ENCODE results near the gene SP5. TPM values are rescaled to one million over a fixed set of nuclear protein-coding genes. Genes with fewer than 3 reads are reported as not detected.

Gene SP5
- total RNA-seq, 3 donors from 2014 or later (not counting 1 experiment from before 2014, with no cell fraction given) = not detected

- Histone ChIP-seq H3K4me3 (ENCODE audit: low read length) (no peak overlapping the region), H3K4me1 (ENCODE audit: control insufficient read depth, insufficient read depth, low read length) (peaks cover 14% of the 10 kb centered on the region), H3K36me3 (ENCODE audit: control insufficient read depth, insufficient read depth, low read length) (no peaks in the 10 kb centered on the region), H3K27ac (ENCODE audit: low read length) (no peak overlapping the region), H3K27me3 (ENCODE audit: control insufficient read depth, insufficient read depth, low read length) (peaks cover 33% of the 10 kb centered on the region), H3K9me3 (ENCODE audit: control insufficient read depth, insufficient read depth, low read length) (no peaks in the 10 kb centered on the region)
- no peaks in the 10 kb centered on the region for H3K36me3 Mint-ChIP-seq
- ATAC-seq (no peak), DNase-seq (no peak)
- no peak for TF ChIP-seq CTCF (IDR thresholded peaks at IDR 0.05)
- intact Hi-C loops (cut with micrococcal nuclease) = no loop called here
- no peak overlapping the region for H3K4me3 Mint-ChIP-seq
- peaks cover 43 to 69% of the 10 kb centered on the region in 2 donors for H3K27me3 Mint-ChIP-seq (ENCODE audit: low read depth in 2 of 2)
- peaks cover 3 to 10% of the 10 kb centered on the region in 2 donors for H3K4me1 Mint-ChIP-seq
- no peak overlapping the region for H3K27ac Mint-ChIP-seq
- H3K9me3 Mint-ChIP-seq = no peaks in the 10 kb centered on the region
- 53% methylated on average over 1 of the region's 1 CpG for WGBS (ENCODE audit: insufficient coverage)
Observed at GRCh38 chr2:170719810-170720209, 4.7 kb downstream of the SP5 start.

GRCh38 chr2:170721678-170722077, 6.5 kb downstream of the SP5 start:
- no peak overlapping the region for H3K4me3 Mint-ChIP-seq
- WGBS (ENCODE audit: insufficient coverage) = no CpG with 5 or more reads among the region's 3 CpGs
- no peak overlapping the region for H3K27ac Mint-ChIP-seq
- Histone ChIP-seq H3K4me3 (ENCODE audit: low read length) (no peak overlapping the region), H3K36me3 (ENCODE audit: control insufficient read depth, insufficient read depth, low read length) (no peaks in the 10 kb centered on the region), H3K27me3 (ENCODE audit: control insufficient read depth, insufficient read depth, low read length) (peaks cover 31% of the 10 kb centered on the region), H3K4me1 (ENCODE audit: control insufficient read depth, insufficient read depth, low read length) (peaks cover 5% of the 10 kb centered on the region), H3K27ac (ENCODE audit: low read length) (no peak overlapping the region), H3K9me3 (ENCODE audit: control insufficient read depth, insufficient read depth, low read length) (no peaks in the 10 kb centered on the region)
- H3K4me1 Mint-ChIP-seq = no peaks in the 10 kb centered on the region
- H3K9me3 Mint-ChIP-seq = no peaks in the 10 kb centered on the region
- TF ChIP-seq CTCF (IDR thresholded peaks at IDR 0.05) = no peak
- ATAC-seq = no peak
- DNase-seq = no peak
- intact Hi-C loops (cut with micrococcal nuclease) = no loop called here
- H3K27me3 Mint-ChIP-seq (ENCODE audit: low read depth in 2 of 2) = peaks cover 39 to 59% of the 10 kb centered on the region in 2 donors
- H3K36me3 Mint-ChIP-seq = no peaks in the 10 kb centered on the region

GRCh38 chr2:170722301-170722700, 7.2 kb downstream of the SP5 start:
- Histone ChIP-seq H3K27me3 (ENCODE audit: control insufficient read depth, insufficient read depth, low read length) (peaks cover 30% of the 10 kb centered on the region), H3K9me3 (ENCODE audit: control insufficient read depth, insufficient read depth, low read length) (no peaks in the 10 kb centered on the region), H3K4me3 (ENCODE audit: low read length) (no peak overlapping the region), H3K36me3 (ENCODE audit: control insufficient read depth, insufficient read depth, low read length) (no peaks in the 10 kb centered on the region), H3K27ac (ENCODE audit: low read length) (no peak overlapping the region), H3K4me1 (ENCODE audit: control insufficient read depth, insufficient read depth, low read length) (peaks cover under 1% of the 10 kb centered on the region)
- ATAC-seq (no peak), DNase-seq (no peak)
- intact Hi-C loops (cut with micrococcal nuclease) = no loop called here
- H3K27me3 Mint-ChIP-seq (ENCODE audit: low read depth in 2 of 2) = peaks cover 39 to 60% of the 10 kb centered on the region in 2 donors
- H3K36me3 Mint-ChIP-seq = no peaks in the 10 kb centered on the region
- H3K9me3 Mint-ChIP-seq = no peaks in the 10 kb centered on the region
- no peak overlapping the region for H3K4me3 Mint-ChIP-seq
- H3K4me1 Mint-ChIP-seq = no peaks in the 10 kb centered on the region
- no peak overlapping the region for H3K27ac Mint-ChIP-seq
- no peak for TF ChIP-seq CTCF (IDR thresholded peaks at IDR 0.05)

- TF ChIP-seq CTCF (IDR thresholded peaks at IDR 0.05) = no peak
- Mint-ChIP-seq H3K27ac (no peak overlapping the region), H3K4me1 (no peaks in the 10 kb centered on the region), H3K36me3 (no peaks in the 10 kb centered on the region), H3K4me3 (no peak overlapping the region), H3K9me3 (peaks cover 0 to 2% of the 10 kb centered on the region in 2 donors), H3K27me3 (ENCODE audit: low read depth in 2 of 2) (peaks cover 34 to 60% of the 10 kb centered on the region in 2 donors)
- Histone ChIP-seq H3K9me3 (ENCODE audit: control insufficient read depth, insufficient read depth, low read length) (no peaks in the 10 kb centered on the region), H3K27me3 (ENCODE audit: control insufficient read depth, insufficient read depth, low read length) (peaks cover 20% of the 10 kb centered on the region), H3K4me1 (ENCODE audit: control insufficient read depth, insufficient read depth, low read length) (no peaks in the 10 kb centered on the region), H3K27ac (ENCODE audit: low read length) (no peak overlapping the region), H3K36me3 (ENCODE audit: control insufficient read depth, insufficient read depth, low read length) (no peaks in the 10 kb centered on the region), H3K4me3 (ENCODE audit: low read length) (no peak overlapping the region)
- 60% methylated on average over 2 of the region's 2 CpGs for WGBS (ENCODE audit: insufficient coverage)
- ATAC-seq (no peak), DNase-seq (no peak)
- intact Hi-C loops (cut with micrococcal nuclease) = no loop called here
Observed at GRCh38 chr2:170723446-170723958, 8.4 kb downstream of the SP5 start.
